SW480 (cell line): ENCODE data around the gene DCLK1.
A peak's percentile ranks its signal among the peaks of the same experiment; 100 is the strongest.

Experiments used
- DNase-seq: peaks from one replicate; pipeline ENCODE4 v3.0.0-alpha.2; 2016; ENCODE audit warnings: low spot score

The DCLK1 gene

GRCh38 chr13:35860661-35861060, 270.5 kb downstream of the DCLK1 start:
- DNase-seq: no peak

GRCh38 chr13:35859981-35860380, 271.2 kb downstream of the DCLK1 start:
- DNase-seq: no peak

- DNase-seq: no peak
Observed at GRCh38 chr13:35858665-35859064, 272.5 kb downstream of the DCLK1 start.

DNA sequence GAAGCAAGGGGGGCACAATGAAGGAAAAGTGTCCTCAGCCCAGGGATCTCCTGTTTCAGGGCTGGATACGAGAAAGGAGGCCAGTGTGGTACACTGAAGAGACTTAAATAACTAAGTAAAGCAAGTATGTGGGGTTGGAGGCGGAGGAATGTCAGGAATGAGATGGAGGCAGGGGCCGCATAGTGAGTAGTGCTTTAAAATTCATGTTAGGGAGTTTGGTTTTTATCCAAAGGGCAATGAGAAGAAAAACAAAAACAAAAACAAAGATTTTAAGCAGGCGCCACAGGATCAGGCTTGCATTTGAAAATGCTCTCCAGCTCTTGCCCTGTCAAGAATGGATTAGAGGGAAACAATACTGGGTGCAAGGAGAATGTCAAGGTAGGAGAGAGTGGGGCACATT, 273.4 kb downstream of the DCLK1 start:
- no peak for DNase-seq

DNA sequence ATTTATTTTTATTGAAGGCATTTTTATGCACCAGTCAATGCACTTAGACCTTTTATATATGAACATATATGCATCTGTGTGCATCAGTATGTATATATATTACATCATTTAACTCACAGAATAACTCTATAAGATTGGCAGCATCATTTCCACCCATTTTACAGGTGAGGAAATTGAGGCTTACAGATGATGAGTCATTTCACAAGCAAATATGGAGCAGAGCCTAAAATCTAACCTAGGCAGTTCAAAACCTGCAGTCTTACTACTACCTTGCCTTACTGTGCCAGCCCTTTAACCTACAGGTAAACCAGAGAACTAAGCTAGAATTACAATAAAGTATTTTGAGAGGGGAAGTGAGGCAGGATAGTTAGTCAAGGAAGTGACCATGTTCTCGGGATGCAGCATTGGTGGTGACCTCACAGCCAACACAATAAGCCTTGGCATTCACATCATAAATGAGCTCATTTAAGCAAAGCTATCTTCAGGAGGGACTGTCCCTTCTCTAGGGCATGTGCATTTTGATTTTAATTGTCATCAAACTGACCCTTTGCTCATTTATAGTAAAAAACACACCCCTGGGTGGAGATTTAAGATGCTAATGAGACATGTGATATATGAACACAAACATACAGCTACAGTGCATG, 274.3 kb downstream of the DCLK1 start:
- no peak for DNase-seq

DNA sequence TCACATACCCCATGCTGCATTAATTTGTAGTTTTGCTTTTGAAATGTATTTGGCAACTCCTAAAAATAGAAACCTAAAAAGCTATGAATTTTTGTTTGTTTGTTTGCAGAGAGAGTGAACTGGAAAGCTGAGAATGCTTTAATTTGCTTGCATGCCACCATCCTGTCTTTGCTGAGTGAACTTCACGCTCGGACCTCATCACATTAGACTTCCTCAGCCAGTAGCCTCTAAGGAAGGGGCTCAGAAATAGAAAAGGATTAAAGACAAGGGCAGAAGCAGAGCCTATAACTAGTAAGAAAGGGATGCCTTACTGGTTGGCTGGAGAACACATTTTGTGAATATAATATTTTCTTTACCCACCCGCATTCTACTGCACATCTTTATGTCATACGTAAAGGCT, 275.1 kb downstream of the DCLK1 start:
- no peak for DNase-seq

DNA sequence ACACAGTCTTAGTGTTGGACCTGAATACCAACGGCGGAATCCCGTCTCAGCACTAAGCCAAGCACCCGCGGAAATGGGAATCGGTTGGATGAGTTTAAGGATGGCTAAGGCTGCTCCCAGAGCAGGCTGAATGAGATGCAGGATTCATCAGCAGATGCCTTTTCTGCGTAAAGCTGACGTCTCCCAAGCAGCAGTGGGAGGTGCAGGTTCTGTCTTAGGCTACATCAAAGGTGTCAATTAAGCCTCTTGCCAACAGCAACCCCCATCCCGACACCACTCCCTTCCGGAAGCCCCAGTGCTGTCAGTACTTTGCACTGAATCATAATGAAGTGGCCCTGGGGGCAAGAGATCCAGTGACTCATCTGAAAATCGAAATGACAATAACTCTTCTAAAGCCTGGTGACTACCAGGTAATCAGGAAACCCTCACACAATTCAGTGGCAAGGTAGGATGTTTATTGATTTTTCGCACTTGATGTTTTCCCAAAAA, 275.6 kb downstream of the DCLK1 start:
- peak; percentile 95 for DNase-seq

DNA sequence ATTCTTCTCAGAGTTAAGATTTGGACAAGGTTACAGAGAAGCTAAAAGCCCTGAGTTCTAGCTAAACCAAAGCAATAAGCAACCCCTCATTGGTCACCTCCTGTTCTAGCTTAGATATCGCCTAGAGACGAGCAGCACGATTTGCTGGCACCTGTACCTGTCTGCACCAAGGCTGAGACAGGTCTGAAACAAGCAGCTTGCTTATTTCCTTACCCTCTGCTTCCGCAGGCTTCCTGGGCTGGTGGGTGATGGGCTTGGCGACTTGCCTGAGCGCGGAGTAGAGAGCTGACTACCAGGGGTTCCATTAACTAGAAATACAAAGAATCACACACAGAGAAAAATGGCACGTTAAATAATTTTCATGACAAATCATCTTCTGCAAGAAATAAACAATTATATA, 276.9 kb downstream of the DCLK1 start:
- no peak for DNase-seq

- DNase-seq: no peak
Observed at GRCh38 chr13:35851881-35852280, 279.3 kb downstream of the DCLK1 start.

DNA sequence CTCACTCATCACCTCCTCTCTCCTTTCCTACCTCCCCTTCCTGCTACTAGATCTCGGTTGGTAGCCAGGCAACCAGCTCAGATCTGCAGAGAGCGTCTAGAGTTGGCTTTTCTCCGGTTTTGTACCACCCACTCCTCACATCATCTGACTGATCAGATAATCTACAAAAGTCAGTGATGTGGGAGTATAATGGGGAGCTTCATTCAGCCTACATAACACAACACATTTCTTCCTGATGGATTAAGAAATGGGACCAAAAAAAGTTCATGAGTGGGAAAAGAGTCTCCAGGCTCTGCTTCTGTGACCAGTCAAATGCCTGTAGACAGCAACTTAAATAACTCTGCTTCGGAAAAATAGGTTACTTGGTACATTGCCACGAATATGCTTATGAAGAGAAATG, 279.8 kb downstream of the DCLK1 start:
- no peak for DNase-seq

DNA sequence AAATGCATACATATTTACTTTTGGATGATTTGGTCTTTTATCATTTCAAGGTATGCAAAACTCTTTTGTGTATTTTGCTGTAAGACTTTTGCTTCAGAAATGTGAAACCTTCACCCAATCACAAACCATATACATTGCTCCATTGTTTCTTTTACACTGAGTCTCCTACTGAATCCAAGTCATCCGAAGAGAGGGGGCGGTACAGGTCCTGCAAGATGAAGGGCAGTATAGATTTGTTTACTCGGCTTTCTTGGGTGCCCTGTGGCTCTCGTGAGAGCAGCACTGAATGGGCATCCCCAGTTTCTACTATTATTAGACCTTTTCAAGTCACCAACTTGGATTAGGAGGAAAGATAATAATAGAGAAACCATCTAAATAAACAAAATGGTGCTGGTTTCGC, 280.6 kb downstream of the DCLK1 start:
- DNase-seq: no peak

GRCh38 chr13:35849256-35849644, 281.9 kb downstream of the DCLK1 start:
- DNase-seq: no peak

DNA sequence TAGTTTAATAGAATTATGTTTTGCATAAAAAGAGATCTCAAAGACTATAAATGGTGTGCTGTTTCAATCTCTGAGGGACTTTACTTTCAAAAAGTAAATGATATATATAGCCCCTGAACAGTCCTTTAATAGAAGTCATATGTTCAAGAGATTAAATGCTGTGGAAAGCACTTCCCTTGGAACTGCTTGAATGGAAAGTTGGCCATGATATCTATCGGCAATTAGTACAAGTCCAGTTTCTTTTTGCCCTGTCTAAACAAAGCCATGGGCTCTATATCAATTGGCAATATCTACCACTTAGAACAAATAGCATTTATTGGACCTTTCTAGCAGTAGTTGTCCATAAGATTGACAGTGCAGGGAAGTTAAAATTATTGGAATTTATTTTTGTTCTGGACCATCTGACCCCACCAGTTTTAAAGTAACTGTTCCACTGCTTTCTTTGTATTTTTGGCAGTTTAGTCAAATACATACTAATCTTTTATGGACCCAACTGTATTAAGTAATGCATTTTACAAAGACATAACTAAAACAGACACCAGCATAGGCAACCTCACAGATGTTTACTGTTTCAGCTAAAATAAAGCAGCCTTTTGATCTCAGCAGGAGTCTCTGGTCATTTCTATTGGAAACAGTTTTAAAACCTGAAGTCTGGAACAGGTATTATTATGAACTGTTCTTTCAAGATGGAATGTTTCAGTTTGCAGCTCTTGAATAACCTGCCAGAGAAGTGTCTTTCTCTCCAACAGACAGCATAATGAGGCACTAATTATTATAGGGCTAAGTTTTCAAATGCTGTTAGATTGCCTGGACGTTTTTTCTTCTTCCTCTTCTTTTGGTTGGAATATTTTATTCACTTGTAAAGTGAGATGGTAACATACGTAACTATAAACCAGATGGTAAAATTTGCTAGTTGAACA, 282.6 kb downstream of the DCLK1 start:
- DNase-seq: no peak

- no peak for DNase-seq
Observed at GRCh38 chr13:35843272-35843671, 287.9 kb downstream of the DCLK1 start.

GRCh38 chr13:35841060-35841521, 290.1 kb downstream of the DCLK1 start:
- no peak for DNase-seq

GRCh38 chr13:35839806-35840205, 291.4 kb downstream of the DCLK1 start:
- no peak for DNase-seq

- DNase-seq: peak; percentile 69
Observed at GRCh38 chr13:35838356-35838755, 292.8 kb downstream of the DCLK1 start.

DNA sequence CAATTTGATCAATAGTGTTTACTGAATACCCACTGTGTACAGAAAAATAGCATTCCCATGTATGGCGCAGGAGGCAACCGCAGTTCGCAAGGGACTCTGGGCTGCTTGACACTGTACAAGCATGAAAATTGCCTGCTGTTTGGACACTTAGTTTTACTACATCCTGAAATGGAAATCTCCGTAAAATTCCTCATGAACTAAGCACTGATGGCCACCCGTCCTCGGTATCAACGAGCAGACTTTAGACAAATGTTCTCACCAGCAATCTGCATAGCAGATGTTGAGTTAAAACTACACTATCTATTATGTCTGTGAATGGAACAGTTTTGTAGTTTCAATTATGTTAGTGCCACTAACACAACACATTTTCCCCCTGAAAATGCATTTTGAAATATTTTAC, 294.7 kb downstream of the DCLK1 start:
- DNase-seq: no peak

DNA sequence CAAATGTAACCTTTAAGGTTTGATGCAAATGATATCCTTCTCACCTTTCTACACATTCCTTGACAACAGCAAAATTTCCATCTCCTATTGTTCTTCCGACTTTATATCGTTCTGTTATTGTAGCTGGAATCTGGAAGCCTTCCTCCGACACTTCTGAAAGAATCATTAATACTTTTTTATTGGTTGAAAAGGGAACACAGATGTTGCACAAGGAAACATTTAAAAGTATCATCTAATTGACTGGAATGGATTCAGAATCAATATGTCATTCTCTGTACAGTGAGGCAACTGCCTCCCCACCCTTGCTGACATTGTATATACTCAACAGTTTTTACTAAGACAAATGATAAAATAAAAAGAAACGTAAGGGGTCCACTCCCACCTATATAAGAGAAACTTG, 295.2 kb downstream of the DCLK1 start:
- DNase-seq: no peak

GRCh38 chr13:35833608-35834275, 297.4 kb downstream of the DCLK1 start:
- no peak for DNase-seq

- DNase-seq: no peak
Observed at GRCh38 chr13:35833031-35833430, 298.2 kb downstream of the DCLK1 start.

- no peak for DNase-seq
Observed at GRCh38 chr13:35832551-35832950, 298.6 kb downstream of the DCLK1 start.
